Brain microvascular endothelial cell (primary cell): ENCODE measurements around the gene HOXB6.

Experiments used
- DNase-seq: peaks from one replicate; pipeline ENCODE4 v3.0.0-alpha.2; 2020
- H3K27ac ChIP-seq: fragments of 250-450 bp; sonication (Bioruptor Pico); 2 replicates; pipeline ENCODE4 v1.5.1; 2020; ENCODE audit warnings: mild to moderate bottlenecking, moderate library complexity
- H3K27me3 ChIP-seq: fragments of 250-450 bp; sonication (Bioruptor Pico); replicated peaks from 2 replicates; pipeline ENCODE4 v1.5.1; 2020; ENCODE audit warnings: mild to moderate bottlenecking
- H3K36me3 ChIP-seq: fragments of 250-450 bp; sonication (Bioruptor Pico); replicated peaks from 2 replicates; pipeline ENCODE4 v1.5.1; 2020; ENCODE audit warnings: mild to moderate bottlenecking
- H3K4me3 ChIP-seq: 2 replicates; pipeline ENCODE4 v1.5.1; 2011; ENCODE audit warnings: low read depth, mild to moderate bottlenecking, control low read depth, low read length, moderate library complexity
- in situ Hi-C: cut with HindIII; loops from 2 replicates; pipeline ENCODE4 v1.10.0; 2017; ENCODE audit warnings: low sequenced_read_pairs, low pct_ligation_motif_present
- TF ChIP-seq, protein P1 (sequence below): IDR thresholded peaks from 2 replicates; pipeline ENCODE4 v1.5.1; 2011; ENCODE audit warnings: low read depth, mild to moderate bottlenecking, moderate library complexity, low read length, control low read depth, inconsistent platforms; ENCODE audit errors: missing control alignments

HOXB6 gene

DNA sequence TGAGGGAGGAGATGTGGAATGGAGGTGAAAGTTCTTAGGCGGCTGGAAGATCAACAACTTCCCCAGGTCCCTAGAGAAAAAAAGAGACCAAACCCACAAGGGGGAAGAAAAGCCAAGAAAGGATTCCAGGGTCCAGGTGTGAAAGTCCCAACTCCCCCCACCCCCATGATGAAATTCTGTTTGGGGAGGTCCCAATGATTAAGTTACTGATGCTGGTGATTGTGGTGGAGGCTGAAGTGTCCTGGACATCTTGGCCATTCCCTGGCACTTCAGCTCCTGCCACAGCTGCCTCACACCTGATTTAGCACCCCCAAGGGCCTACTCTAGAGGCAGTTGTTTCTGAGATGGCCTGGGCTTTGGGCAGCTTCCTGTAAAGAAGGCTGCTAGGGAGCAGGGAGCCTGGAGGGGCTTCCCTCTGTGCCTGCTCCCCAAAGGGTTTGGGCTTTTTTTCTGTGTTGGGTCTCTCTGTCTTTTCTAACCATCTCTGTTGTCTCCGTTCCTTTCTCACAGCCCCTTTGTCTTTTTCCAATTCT is 39.7 kb downstream of the HOXB6 start:
- TF ChIP-seq, protein P1, sequence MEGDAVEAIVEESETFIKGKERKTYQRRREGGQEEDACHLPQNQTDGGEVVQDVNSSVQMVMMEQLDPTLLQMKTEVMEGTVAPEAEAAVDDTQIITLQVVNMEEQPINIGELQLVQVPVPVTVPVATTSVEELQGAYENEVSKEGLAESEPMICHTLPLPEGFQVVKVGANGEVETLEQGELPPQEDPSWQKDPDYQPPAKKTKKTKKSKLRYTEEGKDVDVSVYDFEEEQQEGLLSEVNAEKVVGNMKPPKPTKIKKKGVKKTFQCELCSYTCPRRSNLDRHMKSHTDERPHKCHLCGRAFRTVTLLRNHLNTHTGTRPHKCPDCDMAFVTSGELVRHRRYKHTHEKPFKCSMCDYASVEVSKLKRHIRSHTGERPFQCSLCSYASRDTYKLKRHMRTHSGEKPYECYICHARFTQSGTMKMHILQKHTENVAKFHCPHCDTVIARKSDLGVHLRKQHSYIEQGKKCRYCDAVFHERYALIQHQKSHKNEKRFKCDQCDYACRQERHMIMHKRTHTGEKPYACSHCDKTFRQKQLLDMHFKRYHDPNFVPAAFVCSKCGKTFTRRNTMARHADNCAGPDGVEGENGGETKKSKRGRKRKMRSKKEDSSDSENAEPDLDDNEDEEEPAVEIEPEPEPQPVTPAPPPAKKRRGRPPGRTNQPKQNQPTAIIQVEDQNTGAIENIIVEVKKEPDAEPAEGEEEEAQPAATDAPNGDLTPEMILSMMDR, result no peak
- in situ Hi-C loops, result no loop called here
- H3K27ac ChIP-seq, result no peak overlapping the region
- DNase-seq, result no peak
- H3K36me3 ChIP-seq, result no peaks in the 10 kb centered on the region
- peaks cover 95% of the 10 kb centered on the region for H3K27me3 ChIP-seq
- peak overlapping the region; percentile 50 for H3K4me3 ChIP-seq

DNA sequence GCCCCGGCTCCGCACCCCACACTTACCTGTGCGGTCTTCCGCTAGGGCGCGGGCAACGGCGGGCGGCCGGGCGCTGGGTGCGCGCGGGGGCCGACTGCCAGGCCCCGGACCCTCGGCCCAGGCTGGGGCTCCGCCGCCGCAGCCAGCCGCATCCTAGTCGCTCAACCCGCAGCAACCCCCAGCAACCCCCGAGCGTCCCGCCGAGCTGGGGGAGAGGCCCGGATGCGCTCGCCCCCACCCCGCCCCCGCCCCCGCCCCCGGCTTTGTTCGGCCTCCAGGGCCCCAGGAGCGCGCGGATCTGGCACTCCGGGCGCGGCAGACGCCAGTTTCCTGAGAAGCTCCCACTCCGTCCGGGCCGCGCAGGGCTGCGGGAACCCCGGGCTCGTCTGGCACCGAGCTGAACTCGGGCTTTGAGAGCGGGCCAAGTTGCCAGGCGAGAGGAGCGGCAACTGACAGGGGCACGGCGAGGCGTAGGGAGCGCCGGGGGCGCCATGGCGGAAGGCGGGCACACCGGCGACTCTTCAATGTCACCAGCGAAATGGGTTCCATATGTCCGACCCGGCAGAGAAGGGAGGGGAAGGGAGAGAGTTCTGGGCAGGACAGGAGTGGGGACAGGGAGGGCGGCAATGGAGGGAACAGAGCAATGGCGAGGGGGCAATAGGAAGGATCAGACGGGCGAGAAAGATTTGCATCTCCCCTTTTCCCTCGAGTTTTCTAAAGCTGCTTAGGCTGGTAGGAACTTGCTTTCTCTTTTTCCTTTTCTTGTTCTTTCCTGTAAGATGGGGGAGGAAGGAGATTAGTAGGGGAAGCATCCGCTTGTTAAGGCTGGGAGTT is 40.4 kb downstream of the HOXB6 start:
- in situ Hi-C loops, result no loop called here
- TF ChIP-seq, protein P1, result no peak
- DNase-seq, result no peak
- Histone ChIP-seq H3K27ac (no peak overlapping the region), H3K36me3 (no peaks in the 10 kb centered on the region), H3K4me3 (peak overlapping the region; percentile 50), H3K27me3 (peaks cover 95% of the 10 kb centered on the region)

DNA sequence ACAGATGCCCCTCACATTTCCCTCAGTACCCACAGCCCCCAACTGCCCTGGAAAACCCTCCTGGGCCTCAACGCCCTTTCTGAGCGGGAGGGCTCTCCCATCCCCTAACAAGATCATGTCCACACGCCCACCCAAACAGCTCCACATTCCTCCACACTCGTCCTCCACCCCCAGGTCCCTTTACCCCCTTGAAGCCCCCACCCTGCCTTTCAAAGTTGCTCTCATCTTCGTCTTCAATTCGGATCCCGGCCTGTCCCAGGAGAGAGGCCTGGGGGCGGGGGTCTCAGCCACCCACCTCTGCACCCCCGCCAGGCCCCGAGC is 41.0 kb downstream of the HOXB6 start:
- in situ Hi-C loops, result no loop called here
- TF ChIP-seq, protein P1, result no peak
- Histone ChIP-seq H3K36me3 (no peaks in the 10 kb centered on the region), H3K27me3 (peaks cover 97% of the 10 kb centered on the region), H3K4me3 (peak overlapping the region; percentile 43), H3K27ac (no peak overlapping the region)
- DNase-seq, result no peak

DNA sequence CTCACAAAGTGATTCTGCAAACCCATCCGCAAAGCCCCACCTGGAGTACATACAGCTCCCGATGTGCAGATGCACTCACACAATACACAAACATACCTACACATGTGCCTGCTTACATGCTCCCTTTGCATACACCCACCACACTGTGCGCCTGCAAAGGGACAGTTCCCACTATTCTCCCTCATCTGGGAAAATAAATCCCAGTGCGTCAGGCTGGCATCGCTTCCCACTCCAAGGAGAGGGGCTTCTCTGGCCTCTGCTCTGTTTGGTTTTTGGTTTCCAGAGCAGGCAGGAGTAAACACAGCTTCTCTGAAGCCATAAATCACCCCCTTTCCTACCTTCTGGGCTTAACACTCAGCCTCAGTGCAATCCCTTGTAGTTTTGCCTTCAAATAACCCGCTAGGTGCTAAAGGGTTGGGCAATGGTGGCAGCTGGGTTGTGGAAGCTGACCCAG is 41.4 kb downstream of the HOXB6 start:
- H3K36me3 ChIP-seq, result no peaks in the 10 kb centered on the region
- TF ChIP-seq, protein P1, result no peak
- no peak overlapping the region for H3K27ac ChIP-seq
- H3K4me3 ChIP-seq, result peak overlapping the region; percentile 43
- in situ Hi-C loops, result no loop called here
- no peak for DNase-seq
- H3K27me3 ChIP-seq, result peaks cover 97% of the 10 kb centered on the region

DNA sequence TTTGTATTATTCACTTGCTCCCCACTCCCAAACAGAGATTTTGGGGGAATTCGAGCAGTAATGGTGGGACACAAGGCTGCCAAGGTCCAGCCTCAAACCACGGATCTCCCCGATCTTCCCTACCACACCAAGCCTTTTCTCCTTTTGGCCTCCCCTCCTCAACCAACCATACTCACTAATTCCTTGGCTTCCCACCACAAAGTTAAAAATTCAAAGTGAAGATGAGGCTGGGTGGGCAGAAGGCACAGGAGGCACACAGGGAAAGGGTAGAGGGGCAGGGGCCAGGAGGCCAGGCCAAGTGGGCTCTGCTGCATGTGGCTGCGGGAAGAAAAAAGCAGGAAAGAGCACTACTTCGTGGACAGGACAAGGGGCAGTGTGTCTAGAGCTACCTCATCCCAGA is 41.9 kb downstream of the HOXB6 start:
- H3K27me3 ChIP-seq, result peaks cover 97% of the 10 kb centered on the region
- H3K4me3 ChIP-seq, result peak overlapping the region; percentile 43

More for the DNA sequence above, 41.9 kb downstream of the HOXB6 start:
- no peak for DNase-seq
- TF ChIP-seq, protein P1, result no peak
- no peak overlapping the region for H3K27ac ChIP-seq
- no peaks in the 10 kb centered on the region for H3K36me3 ChIP-seq
- in situ Hi-C loops, result no loop called here
